ES-I3 (cell line): ENCODE data around the gene ARL10.
A peak's percentile ranks its signal among the peaks of the same experiment; 100 is the strongest.

ENCODE experiments used
- H3K36me3 ChIP-seq: 2 replicates; pipeline ENCODE4 v1.6.1; 2013; ENCODE audit warnings: mild to moderate bottlenecking, low read length, control low read depth, moderate library complexity; ENCODE audit not compliant: insufficient read depth
- H3K4me1 ChIP-seq: 2 replicates; pipeline ENCODE4 v1.6.1; 2013; ENCODE audit warnings: mild to moderate bottlenecking, control low read depth, low read length; ENCODE audit not compliant: insufficient read depth
- H3K9ac ChIP-seq: 2 replicates; pipeline ENCODE4 v1.6.1; 2013; ENCODE audit warnings: low read depth, mild to moderate bottlenecking, low read length, moderate library complexity
- H3K9me3 ChIP-seq: 2 replicates; pipeline ENCODE4 v1.6.1; 2013; ENCODE audit warnings: mild to moderate bottlenecking, low read length, moderate library complexity; ENCODE audit not compliant: control insufficient read depth, insufficient read depth

The ARL10 gene

GRCh38 chr5:176389135-176390123 is 24.1 kb downstream of the ARL10 start:
- H3K9ac ChIP-seq = peak overlapping the region; percentile 89
- H3K4me1 ChIP-seq = no peaks in the 10 kb centered on the region
- H3K36me3 ChIP-seq = peaks cover 7% of the 10 kb centered on the region
- no peaks in the 10 kb centered on the region for H3K9me3 ChIP-seq

- H3K36me3 ChIP-seq = no peaks in the 10 kb centered on the region; the same call in 1 of the 2 replicates
- H3K4me1 ChIP-seq = no peaks in the 10 kb centered on the region
- H3K9ac ChIP-seq = no peak overlapping the region
- no peaks in the 10 kb centered on the region for H3K9me3 ChIP-seq
These were observed 26.2 kb downstream of the ARL10 start for GRCh38 chr5:176391479-176391878.

- Histone ChIP-seq H3K36me3 (no peaks in the 10 kb centered on the region; the same call in 1 of the 2 replicates), H3K9ac (no peak overlapping the region), H3K9me3 (no peaks in the 10 kb centered on the region), H3K4me1 (no peaks in the 10 kb centered on the region)
These were observed 26.7 kb downstream of the ARL10 start for GRCh38 chr5:176391999-176392398.

GRCh38 chr5:176392526-176392925 is 27.2 kb downstream of the ARL10 start:
- H3K36me3 ChIP-seq = no peaks in the 10 kb centered on the region; the same call in 1 of the 2 replicates

GRCh38 chr5:176394096-176394495 is 28.8 kb downstream of the ARL10 start:
- Histone ChIP-seq H3K4me1 (no peaks in the 10 kb centered on the region), H3K9me3 (no peaks in the 10 kb centered on the region), H3K9ac (no peak overlapping the region), H3K36me3 (no peaks in the 10 kb centered on the region; the same call in 1 of the 2 replicates)

More at GRCh38 chr5:176392526-176392925, 27.2 kb downstream of the ARL10 start:
- Histone ChIP-seq H3K9me3 (no peaks in the 10 kb centered on the region), H3K9ac (no peak overlapping the region), H3K4me1 (no peaks in the 10 kb centered on the region)

- Histone ChIP-seq H3K4me1 (no peaks in the 10 kb centered on the region), H3K9me3 (no peaks in the 10 kb centered on the region), H3K9ac (no peak overlapping the region), H3K36me3 (no peaks in the 10 kb centered on the region; the same call in 1 of the 2 replicates)
These were observed 29.8 kb downstream of the ARL10 start for GRCh38 chr5:176394881-176395675.

- Histone ChIP-seq H3K4me1 (no peaks in the 10 kb centered on the region), H3K9ac (no peak overlapping the region), H3K9me3 (no peaks in the 10 kb centered on the region), H3K36me3 (no peaks in the 10 kb centered on the region; the same call in 1 of the 2 replicates)
These were observed 31.0 kb downstream of the ARL10 start for GRCh38 chr5:176396330-176396729.

GRCh38 chr5:176397736-176398420 is 32.6 kb downstream of the ARL10 start:
- Histone ChIP-seq H3K36me3 (no peaks in the 10 kb centered on the region), H3K4me1 (no peaks in the 10 kb centered on the region), H3K9ac (no peak overlapping the region), H3K9me3 (no peaks in the 10 kb centered on the region)

GRCh38 chr5:176400382-176401156 is 35.3 kb downstream of the ARL10 start:
- H3K9ac ChIP-seq = no peak overlapping the region
- no peaks in the 10 kb centered on the region for H3K9me3 ChIP-seq
- H3K36me3 ChIP-seq = no peaks in the 10 kb centered on the region
- H3K4me1 ChIP-seq = no peaks in the 10 kb centered on the region

- H3K9ac ChIP-seq = no peak overlapping the region
- no peaks in the 10 kb centered on the region for H3K9me3 ChIP-seq
- no peaks in the 10 kb centered on the region for H3K4me1 ChIP-seq
- no peaks in the 10 kb centered on the region for H3K36me3 ChIP-seq
These were observed 36.3 kb downstream of the ARL10 start for GRCh38 chr5:176401281-176402205.

GRCh38 chr5:176405656-176406435 is 40.6 kb downstream of the ARL10 start:
- Histone ChIP-seq H3K9me3 (no peaks in the 10 kb centered on the region), H3K9ac (no peak overlapping the region), H3K4me1 (no peaks in the 10 kb centered on the region), H3K36me3 (peaks cover 3% of the 10 kb centered on the region; the same call in 1 of the 2 replicates)

- H3K9me3 ChIP-seq = no peaks in the 10 kb centered on the region
- H3K9ac ChIP-seq = no peak overlapping the region
- peaks cover 3% of the 10 kb centered on the region; the same call in 1 of the 2 replicates for H3K36me3 ChIP-seq
- no peaks in the 10 kb centered on the region for H3K4me1 ChIP-seq
These were observed 41.3 kb downstream of the ARL10 start for GRCh38 chr5:176406436-176407052.
